Colonic mucosa (tissue), 4 donors: ENCODE results near the gene TNS3. TPM values are rescaled to one million over a fixed set of nuclear protein-coding genes. Genes with fewer than 3 reads are reported as not detected.

Experiments used
- DNase-seq: peaks from one replicate; pipeline ENCODE4 v3.0.0-alpha.2; 2020
- H3K27ac ChIP-seq: fragments of 200-600 bp; one replicate; pipeline ENCODE4 v1.8.0; 2021
- H3K27me3 ChIP-seq: fragments of 200-600 bp; one replicate; pipeline ENCODE4 v1.8.0; 2021
- H3K36me3 ChIP-seq: fragments of 200-600 bp; one replicate; pipeline ENCODE4 v1.8.0; 2021
- H3K4me1 ChIP-seq: fragments of 200-600 bp; one replicate; pipeline ENCODE4 v1.8.0; 2021; ENCODE audit warnings: mild to moderate bottlenecking
- H3K4me3 ChIP-seq: fragments of 200-600 bp; one replicate; pipeline ENCODE4 v1.8.0; 2021
- H3K9ac ChIP-seq, 2 donors: one replicate each; pipeline ENCODE4 v1.7.0; 2013; ENCODE audit warnings: control low read depth in 2 of 2, low read depth in 2 of 2, low read length in 2 of 2
- H3K9me3 ChIP-seq: fragments of 200-600 bp; one replicate; pipeline ENCODE4 v1.8.0; 2021
- CTCF ChIP-seq: fragments of 200-600 bp; IDR thresholded peaks from one replicate; pipeline ENCODE4 v1.8.0; 2022; ENCODE audit warnings: antibody characterized with exemption, mild to moderate bottlenecking
- intact Hi-C: fragments of 100-400 bp; cut with DNase I; formaldehyde crosslinking; loops from one replicate; pipeline ENCODE4 v1.14.1; 2022
- total RNA-seq, 2 donors: library from RNA; stranded (reverse); fragmentation: NEBNext Ultra II Directional in 1 of 2; extraction: Animal tissue kit (Norgen Biotek cat#: 25700) in 1 of 2; gene quantifications; one replicate each; pipeline ENCODE4 v1.2.1, GENCODE V29; 2021
- donor health status: healthy.
- donor health status: DM: no; HTN: no; CAD: no.
- donor health status: DM: no; HTN: no; CAD: no.

Gene TNS3
- total RNA-seq, 2 donors from 2014 or later = 41.1 to 58.2 TPM

- no peak overlapping the region for H3K9ac ChIP-seq
- H3K9me3 ChIP-seq = no peaks in the 10 kb centered on the region
- no peak overlapping the region for H3K4me3 ChIP-seq
- DNase-seq = no peak
- no peak overlapping the region for H3K27ac ChIP-seq
- H3K27me3 ChIP-seq = no peaks in the 10 kb centered on the region
- TF ChIP-seq CTCF = no peak
- no peaks in the 10 kb centered on the region for H3K4me1 ChIP-seq
- H3K36me3 ChIP-seq = no peaks in the 10 kb centered on the region
- intact Hi-C loops = no loop called here
Observed at GRCh38 chr7:47508389-47509380, 73.2 kb downstream of the TNS3 start.

DNA sequence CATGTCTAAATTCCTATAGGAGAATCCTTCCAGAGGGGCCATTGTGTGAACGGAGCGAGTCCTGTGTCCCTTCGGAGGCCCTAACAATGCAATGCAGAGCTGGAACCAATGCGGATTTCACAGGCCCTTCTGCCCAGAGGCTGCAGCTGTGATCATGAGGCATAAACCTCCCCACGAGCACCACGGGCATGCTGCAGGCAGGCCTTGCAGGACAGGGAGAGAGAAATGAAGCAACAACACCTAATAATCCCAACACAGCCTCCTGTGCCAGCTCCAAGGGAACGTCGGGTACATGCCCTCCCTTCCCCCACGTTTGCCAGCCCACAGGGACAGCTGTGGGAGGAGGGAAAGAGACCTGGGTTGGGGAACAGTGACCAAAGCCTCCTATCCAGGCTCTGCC is 74.4 kb downstream of the TNS3 start:
- no peak for TF ChIP-seq CTCF
- H3K36me3 ChIP-seq = no peaks in the 10 kb centered on the region
- no peak overlapping the region for H3K27ac ChIP-seq
- H3K9ac ChIP-seq = no peak overlapping the region
- peaks cover 4% of the 10 kb centered on the region for H3K4me1 ChIP-seq
- intact Hi-C loops = no loop called here
- H3K9me3 ChIP-seq = no peaks in the 10 kb centered on the region
- no peak overlapping the region for H3K4me3 ChIP-seq
- H3K27me3 ChIP-seq = no peaks in the 10 kb centered on the region
- no peak for DNase-seq

DNA sequence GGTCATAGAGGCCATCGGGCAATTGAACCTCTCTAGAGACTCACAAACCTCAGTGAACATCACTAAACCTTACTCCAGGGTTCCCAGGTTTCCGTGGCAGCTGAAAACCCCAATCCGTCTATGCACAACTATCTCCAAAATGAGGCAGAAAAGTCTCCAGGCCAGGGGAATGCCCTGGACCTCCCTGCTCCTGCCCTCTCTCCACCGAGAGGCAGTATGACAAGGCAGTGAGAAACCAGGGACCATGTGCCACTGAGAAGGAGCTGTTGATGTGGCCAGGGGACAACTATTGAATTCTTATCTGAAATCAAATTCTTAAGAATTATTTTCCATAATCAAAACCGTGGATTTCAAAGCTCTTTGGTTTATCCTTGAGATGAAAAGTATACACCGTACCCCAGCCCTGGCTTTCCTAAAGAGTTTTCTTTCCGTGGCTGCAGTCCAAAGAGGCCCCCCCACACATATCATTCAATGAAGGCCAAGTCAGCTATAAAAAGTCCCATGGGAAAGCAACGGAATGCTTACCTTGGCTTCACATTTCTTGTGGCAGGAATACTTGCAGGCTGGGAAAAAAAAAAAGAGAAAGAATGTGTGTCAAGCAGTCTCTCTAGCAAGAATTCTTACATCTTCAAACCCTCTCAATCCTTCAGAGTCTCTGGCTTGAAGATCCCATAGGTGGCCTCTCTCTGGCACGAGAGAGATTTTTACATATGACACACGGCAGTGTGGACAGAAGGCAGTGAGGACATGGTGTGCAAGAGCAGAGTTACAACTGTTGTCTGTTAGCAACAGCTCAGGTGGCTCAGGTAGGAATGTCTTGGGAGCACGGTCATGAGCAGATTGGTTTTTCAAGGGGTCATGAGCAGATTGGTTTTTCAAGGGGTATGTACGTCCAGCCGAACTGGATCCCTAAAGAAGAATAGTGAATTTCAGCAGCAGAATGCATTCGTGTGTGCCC is 75.2 kb downstream of the TNS3 start:
- no peak overlapping the region for H3K9ac ChIP-seq
- no peaks in the 10 kb centered on the region for H3K9me3 ChIP-seq
- no peak for TF ChIP-seq CTCF
- H3K27ac ChIP-seq = no peak overlapping the region
- DNase-seq = no peak
- H3K36me3 ChIP-seq = no peaks in the 10 kb centered on the region
- H3K27me3 ChIP-seq = no peaks in the 10 kb centered on the region
- peaks cover 12% of the 10 kb centered on the region for H3K4me1 ChIP-seq
- H3K4me3 ChIP-seq = no peak overlapping the region
- intact Hi-C loops = no loop called here

DNA sequence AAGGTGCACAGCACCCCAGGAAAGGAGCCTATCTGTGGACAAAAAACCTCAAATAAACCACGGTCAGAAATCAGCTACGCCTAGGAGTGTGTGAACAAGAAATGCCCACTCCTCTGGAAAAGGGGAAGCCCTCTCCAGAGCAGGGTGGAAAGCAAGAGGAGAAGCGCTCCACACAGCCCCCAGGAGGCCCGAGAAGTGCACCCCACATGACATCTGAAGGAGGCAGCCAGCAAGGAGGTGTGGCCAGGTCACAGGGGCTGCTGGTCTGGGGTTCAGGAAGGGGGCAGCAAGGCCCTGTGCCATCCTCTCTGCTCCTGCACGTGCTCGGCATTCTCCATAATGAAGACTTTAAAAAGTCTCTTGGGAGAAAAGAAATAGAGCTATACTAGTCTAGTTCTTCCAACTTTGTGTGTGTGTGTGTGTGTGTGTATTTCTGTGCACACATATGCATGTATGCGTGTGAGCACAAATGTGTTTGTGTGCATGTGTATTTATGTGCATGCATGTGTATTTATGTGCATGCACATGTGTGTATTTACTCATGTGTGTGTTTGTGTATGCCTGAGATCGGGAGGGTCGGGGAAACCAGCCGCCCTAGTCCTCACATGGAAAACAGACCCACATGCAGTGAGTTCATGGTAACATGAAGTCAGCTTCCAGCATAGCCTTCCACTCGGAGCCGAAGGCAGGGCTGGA is 76.5 kb downstream of the TNS3 start:
- no peak for DNase-seq
- intact Hi-C loops = no loop called here
- TF ChIP-seq CTCF = no peak
- Histone ChIP-seq H3K4me3 (no peak overlapping the region), H3K27ac (no peak overlapping the region), H3K27me3 (no peaks in the 10 kb centered on the region), H3K9ac (no peak overlapping the region), H3K9me3 (no peaks in the 10 kb centered on the region), H3K36me3 (no peaks in the 10 kb centered on the region), H3K4me1 (peaks cover 12% of the 10 kb centered on the region)
